A549 (cell line): Measurements from ENCODE around the gene WRNIP1. TPM values are rescaled to one million over a fixed set of nuclear protein-coding genes. Genes with fewer than 3 reads are reported as not detected.

Experiments used
- ATAC-seq, 2 experiments: fragments of 200-7000 bp in 1 of 2; fragments of >200 bp in 1 of 2; cut with Nextera tagmentation in 1 of 2; cut with Tn5 transposase in 1 of 2; 3 replicates each; pipeline versions ENCODE4 v1.8.0 to v1.9.1; 2018 to 2020; ENCODE audit warnings: mild to moderate bottlenecking in 1 of 2, moderate library complexity in 1 of 2
- CTCF ChIA-PET: fragments of 300-600 bp; sonication (Branson Sonifier 250); formaldehyde crosslinking; extraction: SDS; loops from one replicate; lab custom pipeline; 2021; ENCODE audit warnings: antibody characterized with exemption, inconsistent platforms; lab: Yijun Ruan, JAX
- POLR2A ChIA-PET: fragments of 350-600 bp; formaldehyde crosslinking; extraction: SDS; loops from one replicate; lab custom pipeline; 2021; ENCODE audit warnings: antibody characterized with exemption, inconsistent platforms; lab: Yijun Ruan, JAX
- DNase-seq, 2 experiments: peaks; one replicate each; pipeline versions ENCODE4 v3.0.0 to v3.0.0-alpha.2; 2011 to 2016; ENCODE audit warnings: low read depth in 1 of 2, low spot score in 1 of 2
- FAIRE-seq: peaks from 2 replicates; lab custom pipeline; 2011; peaks lifted over from hg19 to GRCh38; lab: Jason Lieb, UNC
- H3K27ac ChIP-seq, 2 experiments: fragments of >200 bp; sonication (Bioruptor Twin); formaldehyde crosslinking; 3 replicates each; pipeline ENCODE4 v1.5.1; 2016 to 2017
- H3K4me1 ChIP-seq: fragments of >200 bp; sonication (Bioruptor Twin); formaldehyde crosslinking; 3 replicates; pipeline ENCODE4 v1.6.1; 2016
- H3K4me2 ChIP-seq: fragments of >200 bp; sonication (Bioruptor Twin); formaldehyde crosslinking; 3 replicates; pipeline ENCODE4 v1.6.1; 2016
- H3K4me3 ChIP-seq: fragments of >200 bp; sonication (Bioruptor Twin); formaldehyde crosslinking; 3 replicates; pipeline ENCODE4 v1.5.1; 2016
- H3K9me3 ChIP-seq: fragments of >200 bp; sonication (Bioruptor Twin); formaldehyde crosslinking; 3 replicates; pipeline ENCODE4 v1.6.1; 2016
- CTCF ChIP-seq: fragments of >200 bp; sonication (Bioruptor Twin); formaldehyde crosslinking; IDR thresholded peaks from 3 replicates; pipeline ENCODE4 v1.5.1; 2016
- FOXS1 ChIP-seq: fragments of 250-450 bp; sonication (Bioruptor Pico); IDR thresholded peaks from 2 replicates; pipeline ENCODE4 v1.5.0; 2020; ENCODE audit warnings: mild to moderate bottlenecking, moderate library complexity
- GATA3 ChIP-seq: IDR thresholded peaks from 2 replicates; pipeline ENCODE4 v1.6.1; 2012; ENCODE audit warnings: borderline replicate concordance
- HES2 ChIP-seq: fragments of >200 bp; sonication (Bioruptor Twin); formaldehyde crosslinking; IDR thresholded peaks from 2 replicates; pipeline ENCODE4 v1.6.1; 2016
- HMGXB4 ChIP-seq: fragments of 250-450 bp; sonication (Bioruptor Pico); IDR thresholded peaks from 2 replicates; pipeline ENCODE4 v1.5.0; 2021; ENCODE audit warnings: mild to moderate bottlenecking, moderate library complexity, borderline replicate concordance
- HOXA7 ChIP-seq: fragments of 250-450 bp; sonication (Bioruptor Pico); IDR thresholded peaks from 2 replicates; pipeline ENCODE4 v1.5.0; 2020; ENCODE audit warnings: mild to moderate bottlenecking, moderate library complexity
- HOXB13 ChIP-seq: fragments of 250-450 bp; sonication (Bioruptor Pico); IDR thresholded peaks from 2 replicates; pipeline ENCODE4 v1.5.0; 2020; ENCODE audit warnings: low read depth, mild to moderate bottlenecking, moderate library complexity
- JUN ChIP-seq, 2 experiments: fragments of >200 bp; sonication (Bioruptor Twin); formaldehyde crosslinking; IDR thresholded peaks; 2 replicates in 1 of 2; 3 replicates in 1 of 2; pipeline ENCODE4 v1.6.1; 2016 to 2017
- POLR2A ChIP-seq: IDR thresholded peaks from 2 replicates; pipeline ENCODE4 v1.6.1; 2012; ENCODE audit warnings: mild to moderate bottlenecking, low read length
- RAD21 ChIP-seq, 2 experiments: fragments of >200 bp in 1 of 2; sonication (Bioruptor Twin) in 1 of 2; formaldehyde crosslinking in 1 of 2; IDR thresholded peaks in 1 of 2; conservative IDR thresholded peaks in 1 of 2; 2 replicates in 1 of 2; 3 replicates in 1 of 2; pipeline ENCODE4 v1.6.1; 2012 to 2018; ENCODE audit warnings: inconsistent platforms in 1 of 2
- RARB ChIP-seq: fragments of 250-450 bp; sonication (Bioruptor Pico); IDR thresholded peaks from 2 replicates; pipeline ENCODE4 v1.8.0; 2021; ENCODE audit warnings: mild to moderate bottlenecking, moderate library complexity
- REST ChIP-seq: fragments of 200-600 bp; sonication (generic); IDR thresholded peaks from 2 replicates; pipeline ENCODE4 v1.6.1; 2016; ENCODE audit warnings: antibody characterized with exemption, mild to moderate bottlenecking, moderate library complexity
- SMC3 ChIP-seq: fragments of >200 bp; sonication (Bioruptor Twin); formaldehyde crosslinking; IDR thresholded peaks from 3 replicates; pipeline ENCODE4 v1.6.1; 2018; ENCODE audit warnings: inconsistent platforms
- WGBS: methylation state at CpG from one replicate; pipeline ENCODE4 v1.1.6; 2017; ENCODE audit errors: missing lambda C conversion rate; 5-methylcytosine and 5-hydroxymethylcytosine counted together
- polyA plus RNA-seq, 4 experiments: library from polyadenylated mRNA; depleted of rRNA in 3 of 4; stranded (reverse); fragments of >200 nt; fragmentation: RNase III in 1 of 4; extraction: RNeasy Plus Mini Kit Qiagen cat#74134 plus additional on column Dnase treatment in 1 of 4; gene quantifications; 2 replicates in 3 of 4; 3 replicates in 1 of 4; pipeline ENCODE4 v1.2.3, GENCODE V29; 2011 to 2017

The WRNIP1 gene
- polyA plus RNA-seq, 2 of the 4 experiments (the other 2 are of a cell fraction), result 27.7 to 32.2 TPM

- no peak for TF ChIP-seq HES2
These were observed 27.3 kb upstream of the WRNIP1 start (continued) for GRCh38 chr6:2737885-2738284.

- POLR2A ChIA-PET, result no interaction called here
- H3K9me3 ChIP-seq, result no peaks in the 10 kb centered on the region
- TF ChIP-seq REST, result no peak
- TF ChIP-seq CTCF, result peak; percentile 65
- TF ChIP-seq SMC3, result peak; percentile 38; the same call in 2 of the 3 replicates
- TF ChIP-seq HOXA7 (CRISPR knock-in tag), result no peak
- TF ChIP-seq GATA3, result no peak
- no peak for TF ChIP-seq HOXB13 (CRISPR knock-in tag)
- peak; percentile 69 to 82 for TF ChIP-seq RAD21 (conservative IDR thresholded peaks at IDR 0.05 in 1 of 2, IDR thresholded peaks at IDR 0.05 in 1 of 2)
- no peak for TF ChIP-seq RARB (CRISPR knock-in tag)
- TF ChIP-seq HES2, result no peak
- H3K4me3 ChIP-seq, result no peak overlapping the region
- H3K4me1 ChIP-seq, result no peaks in the 10 kb centered on the region
- 31% methylated on average over 5 of the region's 5 CpGs for WGBS
- FAIRE-seq, result no peak
- ATAC-seq, result peak; percentile 76 to 82; a peak in 5 of 6 replicates
- peak; percentile 31 to 53 for DNase-seq
- CTCF ChIA-PET, result interaction anchor here (0.6 to 5.6 kb wide), 21 partner anchors 8 to 1933 kb away, joined by 3 to 65 read pairs (median 3); partner anchors contain the start of genes MYLK4 and WRNIP1
- no peak overlapping the region for H3K4me2 ChIP-seq
- H3K27ac ChIP-seq, result no peak overlapping the region
These were observed 26.7 kb upstream of the WRNIP1 start for GRCh38 chr6:2738373-2738979.

GRCh38 chr6:2739335-2739734, 25.9 kb upstream of the WRNIP1 start:
- no peaks in the 10 kb centered on the region for H3K4me1 ChIP-seq
- DNase-seq (peak in 1 of 2 experiments; percentile 24), FAIRE-seq (no peak), ATAC-seq (no peak)
- POLR2A ChIA-PET, result interaction anchor here (0.9 kb wide), 1 partner anchor 26 kb away, joined by 3 read pairs; the partner anchor contains the start of gene WRNIP1
- CTCF ChIA-PET, result interaction anchor here (0.7 to 5.6 kb wide), 7 partner anchors 7 to 1934 kb away, joined by 3 to 65 read pairs (median 4); partner anchors contain the start of genes MYLK4 and WRNIP1
- no peak overlapping the region for H3K27ac ChIP-seq
- WGBS, result 72% methylated on average over 4 of the region's 4 CpGs
- no peaks in the 10 kb centered on the region for H3K9me3 ChIP-seq
- TF ChIP-seq FOXS1 (no peak), JUN (IDR thresholded peaks at IDR 0.05) (no peak), HMGXB4 (CRISPR knock-in tag) (no peak), POLR2A (no peak)
- no peak overlapping the region for H3K4me2 ChIP-seq
- H3K4me3 ChIP-seq, result no peak overlapping the region
